ENCODE measurements around the gene PITPNM1. TPM values are rescaled to one million over a fixed set of nuclear protein-coding genes. Genes with fewer than 3 reads are reported as not detected.
"Not testable (repeated sequence)": the region's sequence is repeated elsewhere in the genome, so short reads cannot be mapped to it uniquely, and the experiment has no call there.

The PITPNM1 gene
- total RNA-seq, 6 experiments from 2014 or later: 8.6 to 21.3 (median 15.0) TPM

GRCh38 chr11:67468456-67468758 is 36.8 kb downstream of the PITPNM1 start:
- DNase-seq (no peak), ATAC-seq (no peak)
- Histone ChIP-seq H3K9me3 (no peaks in the 10 kb centered on the region), H3K27me3 (no peaks in the 10 kb centered on the region), H3K27ac (peak overlapping the region; percentile 62 to 87 (median 85)), H3K4me3 (peak overlapping the region; percentile 90 to 96 (median 95)), H3K36me3 (no peaks in the 10 kb centered on the region), H3K4me1 (peaks cover 0 to 39% (median 16%) of the 10 kb centered on the region in 4 donors)
- intact Hi-C loops (cut with DNase I): loop anchor here in 1 of 2 donors (5.0 kb wide), 1 partner anchor 39 kb away; the partner anchor contains the start of genes CDK2AP2 and PITPNM1
- WGBS (ENCODE audit: insufficient coverage, low coverage, low lambda C conversion rate, missing lambda C conversion rate): no CpG with 5 or more reads among the region's 6 CpGs
- TF ChIP-seq CTCF (IDR thresholded peaks at IDR 0.05) (no peak), POLR2A (IDR thresholded peaks at IDR 0.05) (no peak)

GRCh38 chr11:67468056-67468455 is 37.1 kb downstream of the PITPNM1 start:
- peaks cover 0 to 39% (median 16%) of the 10 kb centered on the region in 4 donors for H3K4me1 ChIP-seq

GRCh38 chr11:67466962-67467771 is 38.0 kb downstream of the PITPNM1 start:
- DNase-seq: no peak
- intact Hi-C loops (cut with DNase I): loop anchor here in 1 of 2 donors (5.0 kb wide), 1 partner anchor 40 kb away; the partner anchor contains the start of genes CDK2AP2 and PITPNM1
- peak overlapping the region in 2 of 3 donors; percentile 62 to 94 for H3K27ac ChIP-seq
- H3K4me3 ChIP-seq: no peak overlapping the region
- peaks cover 0 to 39% (median 16%) of the 10 kb centered on the region in 4 donors for H3K4me1 ChIP-seq
- H3K9me3 ChIP-seq: no peaks in the 10 kb centered on the region
- WGBS (ENCODE audit: insufficient coverage, low coverage, low lambda C conversion rate, missing lambda C conversion rate): 68% methylated on average over 9 of the region's 11 CpGs
- H3K36me3 ChIP-seq: no peaks in the 10 kb centered on the region
- H3K27me3 ChIP-seq: no peaks in the 10 kb centered on the region
- TF ChIP-seq POLR2A (IDR thresholded peaks at IDR 0.05): no peak
- no peak for TF ChIP-seq CTCF (IDR thresholded peaks at IDR 0.05)
- no peak for ATAC-seq

More at GRCh38 chr11:67468056-67468455, 37.1 kb downstream of the PITPNM1 start:
- H3K4me3 ChIP-seq: peak overlapping the region; percentile 90 to 96 (median 95)
- peak; percentile 51 for TF ChIP-seq POLR2A (IDR thresholded peaks at IDR 0.05)
- TF ChIP-seq CTCF (IDR thresholded peaks at IDR 0.05): no peak
- H3K9me3 ChIP-seq: no peaks in the 10 kb centered on the region
- peak overlapping the region; percentile 62 to 87 (median 85) for H3K27ac ChIP-seq
- intact Hi-C loops (cut with DNase I): loop anchor here in 1 of 2 donors (5.0 kb wide), 1 partner anchor 39 kb away; the partner anchor contains the start of genes CDK2AP2 and PITPNM1
- 0% methylated on average over 2 of the region's 5 CpGs for WGBS (ENCODE audit: insufficient coverage, low coverage, low lambda C conversion rate, missing lambda C conversion rate)
- ATAC-seq (peak; percentile 5 to 31 (median 8)), DNase-seq (peak; percentile 85 to 92 (median 86))
- no peaks in the 10 kb centered on the region for H3K36me3 ChIP-seq
- no peaks in the 10 kb centered on the region for H3K27me3 ChIP-seq

GRCh38 chr11:67466367-67466766 is 38.8 kb downstream of the PITPNM1 start:
- DNase-seq (peak in 1 of 3 donors; percentile 58), ATAC-seq (peak in 2 of 4 donors; percentile 1 to 2)
- peaks cover 0 to 39% (median 16%) of the 10 kb centered on the region in 4 donors for H3K4me1 ChIP-seq
- no peaks in the 10 kb centered on the region for H3K27me3 ChIP-seq
- TF ChIP-seq POLR2A (IDR thresholded peaks at IDR 0.05): no peak
- TF ChIP-seq CTCF (IDR thresholded peaks at IDR 0.05): no peak
- intact Hi-C loops (cut with DNase I): loop anchor here in 1 of 2 donors (5.0 kb wide), 1 partner anchor 41 kb away; the partner anchor contains the start of genes CDK2AP2 and PITPNM1
- H3K27ac ChIP-seq: peak overlapping the region in 1 of 3 donors; percentile 94
- H3K36me3 ChIP-seq: no peaks in the 10 kb centered on the region
- no peak overlapping the region for H3K4me3 ChIP-seq
- 67% methylated on average over 1 of the region's 5 CpGs for WGBS (ENCODE audit: insufficient coverage, low coverage, low lambda C conversion rate, missing lambda C conversion rate)
- H3K9me3 ChIP-seq: no peaks in the 10 kb centered on the region

GRCh38 chr11:67465530-67465929 is 39.6 kb downstream of the PITPNM1 start:
- intact Hi-C loops (cut with DNase I): loop anchor here in 1 of 2 donors (5.0 kb wide), 1 partner anchor 42 kb away; the partner anchor contains the start of genes CDK2AP2 and PITPNM1
- WGBS (ENCODE audit: insufficient coverage, low coverage, low lambda C conversion rate, missing lambda C conversion rate): 40% methylated on average over 2 of the region's 2 CpGs
- H3K4me3 ChIP-seq: peak overlapping the region; percentile 66 to 83 (median 70)
- DNase-seq, ATAC-seq, H3K27me3 ChIP-seq, H3K36me3 ChIP-seq, H3K9me3 ChIP-seq: not testable (repeated sequence)
- peaks cover 0 to 39% (median 16%) of the 10 kb centered on the region in 4 donors for H3K4me1 ChIP-seq
- peak overlapping the region in 1 of 3 donors; percentile 94 for H3K27ac ChIP-seq
